DND-41 (cell line): ENCODE measurements around the gene TBC1D22B.

Source experiments
- CTCF ChIP-seq: IDR thresholded peaks from 2 replicates; pipeline ENCODE4 v1.5.1; 2012; ENCODE audit warnings: borderline replicate concordance, low read length, moderate library complexity, mild to moderate bottlenecking; ENCODE audit not compliant: poor library complexity, severe bottlenecking; ENCODE audit errors: extremely low read depth
- EZH2 ChIP-seq: IDR thresholded peaks from 3 replicates; pipeline ENCODE4 v1.6.1; 2012; ENCODE audit warnings: borderline replicate concordance, low read depth, mild to moderate bottlenecking, moderate library complexity, low read length, inconsistent platforms; ENCODE audit not compliant: severe bottlenecking

DNA sequence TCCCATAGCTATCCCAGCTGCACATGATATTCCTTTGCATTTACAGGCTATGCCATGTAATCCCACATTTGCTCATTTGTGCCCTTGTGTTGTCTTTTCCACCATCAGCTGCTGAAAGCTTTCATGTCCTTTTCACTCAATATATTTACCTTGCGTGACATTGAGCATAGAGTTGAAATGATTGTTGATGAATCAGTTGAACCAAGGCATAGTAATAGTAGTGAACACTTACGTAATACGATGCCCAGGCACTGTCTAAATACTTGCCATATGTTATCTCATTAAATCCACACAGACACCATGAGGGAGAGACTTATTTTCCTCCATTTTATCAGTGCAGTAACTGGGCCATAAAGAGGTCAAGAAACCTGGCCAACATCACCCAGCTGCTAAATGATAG is 109.3 kb downstream of the TBC1D22B start:
- TF ChIP-seq CTCF (no peak), EZH2 (no peak)
